ENCODE results near the gene NDST1.

- TF ChIP-seq CTCF (IDR thresholded peaks at IDR 0.05), result no peak
- no peak for TF ChIP-seq ZFX (IDR thresholded peaks at IDR 0.05; ENCODE audit: borderline replicate concordance)
Measured at GRCh38 chr5:150519560-150519945, 11.6 kb downstream of the NDST1 start.

Data from 22Rv1 (cell line).